Keratinocyte (primary cell): ENCODE data around the gene APOB. TPM values are rescaled to one million over a fixed set of nuclear protein-coding genes. Genes with fewer than 3 reads are reported as not detected.

ENCODE experiments used
- DNase-seq: peaks from one replicate; pipeline ENCODE4 v3.0.0-alpha.2; 2011; ENCODE audit warnings: low read depth, missing footprints, low spot score
- FAIRE-seq: peaks from 2 replicates; lab custom pipeline; 2011; peaks lifted over from hg19 to GRCh38; lab: Jason Lieb, UNC
- H2AFZ ChIP-seq: 2 replicates; pipeline ENCODE4 v1.6.0; 2012; ENCODE audit warnings: low read length, control low read depth, inconsistent platforms; ENCODE audit not compliant: control insufficient read depth
- H3K27ac ChIP-seq: 2 replicates; pipeline ENCODE4 v1.5.1; 2011; ENCODE audit warnings: low read length; ENCODE audit not compliant: control insufficient read depth, insufficient read depth
- H3K27me3 ChIP-seq: 3 replicates; pipeline ENCODE4 v1.6.0; 2011; ENCODE audit warnings: low read length; ENCODE audit not compliant: control insufficient read depth, insufficient read depth; ENCODE audit errors: extremely low read depth
- H3K36me3 ChIP-seq, 2 experiments: 2 replicates in 1 of 2; 3 replicates in 1 of 2; pipeline ENCODE4 v1.5.1; 2011; ENCODE audit warnings: low read length in 2 of 2, mild to moderate bottlenecking in 1 of 2; ENCODE audit not compliant: control insufficient read depth in 2 of 2, insufficient read depth in 2 of 2; ENCODE audit errors: extremely low read depth in 1 of 2
- H3K4me1 ChIP-seq: 3 replicates; pipeline ENCODE4 v1.5.1; 2011; ENCODE audit warnings: low read length; ENCODE audit not compliant: control insufficient read depth, insufficient read depth; ENCODE audit errors: extremely low read depth
- H3K4me2 ChIP-seq: 3 replicates; pipeline ENCODE4 v1.6.0; 2011; ENCODE audit warnings: low read depth, low read length; ENCODE audit not compliant: control insufficient read depth, insufficient read depth; ENCODE audit errors: extremely low read depth
- H3K4me3 ChIP-seq, 3 experiments: fragments of 200-600 bp in 1 of 3; sonication (generic) in 1 of 3; 2 replicates in 2 of 3; 3 replicates in 1 of 3; pipeline ENCODE4 v1.5.1; 2011 to 2016; ENCODE audit warnings: low read length in 3 of 3, mild to moderate bottlenecking in 3 of 3, control low read depth in 2 of 3, inconsistent platforms in 1 of 3, low read depth in 1 of 3, mixed read lengths in 1 of 3, mixed run types in 1 of 3, moderate library complexity in 1 of 3; ENCODE audit not compliant: control insufficient read depth in 2 of 3, insufficient read depth in 2 of 3; ENCODE audit errors: extremely low read depth in 1 of 3
- H3K79me2 ChIP-seq: 2 replicates; pipeline ENCODE4 v1.6.0; 2012; ENCODE audit warnings: low read length; ENCODE audit not compliant: control insufficient read depth, insufficient read depth
- H3K9ac ChIP-seq: 3 replicates; pipeline ENCODE4 v1.6.0; 2011; ENCODE audit warnings: low read length; ENCODE audit not compliant: control insufficient read depth, insufficient read depth; ENCODE audit errors: extremely low read depth
- H3K9me1 ChIP-seq: 3 replicates; pipeline ENCODE4 v1.6.0; 2011; ENCODE audit warnings: low read length; ENCODE audit not compliant: control insufficient read depth, insufficient read depth; ENCODE audit errors: extremely low read depth
- H3K9me3 ChIP-seq: 2 replicates; pipeline ENCODE4 v1.5.1; 2012; ENCODE audit warnings: low read depth, low read length; ENCODE audit not compliant: control insufficient read depth
- H4K20me1 ChIP-seq: 3 replicates; pipeline ENCODE4 v1.6.0; 2011; ENCODE audit warnings: low read length; ENCODE audit not compliant: control insufficient read depth, insufficient read depth; ENCODE audit errors: extremely low read depth
- CTCF ChIP-seq, 3 experiments: IDR thresholded peaks in 1 of 3; conservative IDR thresholded peaks in 1 of 3; optimal IDR thresholded peaks in 1 of 3; 2 replicates in 2 of 3; 3 replicates in 1 of 3; pipeline versions ENCODE3 to v1.5.1; 2011; ENCODE audit warnings: low read length in 3 of 3, mild to moderate bottlenecking in 3 of 3, moderate library complexity in 2 of 3, control low read depth in 1 of 3, inconsistent platforms in 1 of 3; ENCODE audit not compliant: insufficient read depth in 2 of 3; ENCODE audit errors: extremely low read depth in 1 of 3
- EZH2 ChIP-seq: IDR thresholded peaks from one replicate; pipeline ENCODE4 v1.6.1; 2012; ENCODE audit warnings: inconsistent platforms, mild to moderate bottlenecking, low read length, moderate library complexity
- dilution Hi-C: fragments of 300-500 bp; cut with MboI; formaldehyde crosslinking; loops from one replicate; pipeline ENCODE4 v1.7.0; 2020; ENCODE audit warnings: low sequenced_read_pairs; ENCODE audit not compliant: extremely low pct_ligation_motif_present
- polyA plus RNA-seq, 5 experiments: library from polyadenylated mRNA; depleted of rRNA in 3 of 5; stranded (reverse) in 3 of 5; stranded (forward) in 1 of 5; unstranded in 1 of 5; fragments of >200 nt; gene quantifications; 1 replicate in 1 of 5; 2 replicates in 3 of 5; 3 replicates in 1 of 5; pipeline versions ENCODE4 v1.2.1 to v1.2.3, GENCODE V29; 2011 to 2012; ENCODE audit warnings: missing spikeins in 2 of 5, low read depth in 1 of 5, low replicate concordance in 1 of 5

Gene APOB
- polyA plus RNA-seq, 1 donor (not counting 4 experiments of a cell fraction or from before 2014, with no cell fraction given): 0.01 TPM

- Histone ChIP-seq H3K9ac (no peak overlapping the region), H3K27me3 (no peaks in the 10 kb centered on the region), H3K9me1 (no peaks in the 10 kb centered on the region), H2AFZ (no peak overlapping the region), H3K9me3 (no peaks in the 10 kb centered on the region), H3K4me3 (no peak overlapping the region), H3K4me2 (no peak overlapping the region), H3K36me3 (no peaks in the 10 kb centered on the region), H4K20me1 (no peaks in the 10 kb centered on the region), H3K4me1 (no peaks in the 10 kb centered on the region), H3K79me2 (no peaks in the 10 kb centered on the region), H3K27ac (no peak overlapping the region)
- FAIRE-seq (no peak), DNase-seq (no peak)
- TF ChIP-seq CTCF (optimal IDR thresholded peaks at IDR 0.05 in 1 of 3, IDR thresholded peaks at IDR 0.05 in 1 of 3, conservative IDR thresholded peaks at IDR 0.05 in 1 of 3; ENCODE audit: extremely low read depth in 1 of 3, insufficient read depth in 2 of 3, low read length in 3 of 3) (no peak), EZH2 (no peak)
- dilution Hi-C loops: no loop called here
Observed at GRCh38 chr2:21059885-21060610, 16.2 kb upstream of the APOB start.

- Histone ChIP-seq H3K9me3 (no peaks in the 10 kb centered on the region), H3K27ac (no peak overlapping the region), H3K9me1 (no peaks in the 10 kb centered on the region), H3K4me1 (no peaks in the 10 kb centered on the region), H4K20me1 (no peaks in the 10 kb centered on the region), H3K36me3 (no peaks in the 10 kb centered on the region), H3K4me3 (no peak overlapping the region), H3K4me2 (no peak overlapping the region), H2AFZ (no peak overlapping the region), H3K79me2 (no peaks in the 10 kb centered on the region), H3K9ac (no peak overlapping the region), H3K27me3 (no peaks in the 10 kb centered on the region)
- dilution Hi-C loops: no loop called here
- no peak for FAIRE-seq
- TF ChIP-seq CTCF (optimal IDR thresholded peaks at IDR 0.05 in 1 of 3, IDR thresholded peaks at IDR 0.05 in 1 of 3, conservative IDR thresholded peaks at IDR 0.05 in 1 of 3; ENCODE audit: extremely low read depth in 1 of 3, insufficient read depth in 2 of 3, low read length in 3 of 3) (no peak), EZH2 (no peak)
- DNase-seq: no peak
Observed at GRCh38 chr2:21057097-21057496, 13.2 kb upstream of the APOB start.
